ENCODE results near the gene ARPC3.
A peak's percentile ranks its signal among the peaks of the same experiment; 100 is the strongest.
"Not testable (repeated sequence)": the region's sequence is repeated elsewhere in the genome, so short reads cannot be mapped to it uniquely, and the experiment has no call there.

The ARPC3 gene

DNA sequence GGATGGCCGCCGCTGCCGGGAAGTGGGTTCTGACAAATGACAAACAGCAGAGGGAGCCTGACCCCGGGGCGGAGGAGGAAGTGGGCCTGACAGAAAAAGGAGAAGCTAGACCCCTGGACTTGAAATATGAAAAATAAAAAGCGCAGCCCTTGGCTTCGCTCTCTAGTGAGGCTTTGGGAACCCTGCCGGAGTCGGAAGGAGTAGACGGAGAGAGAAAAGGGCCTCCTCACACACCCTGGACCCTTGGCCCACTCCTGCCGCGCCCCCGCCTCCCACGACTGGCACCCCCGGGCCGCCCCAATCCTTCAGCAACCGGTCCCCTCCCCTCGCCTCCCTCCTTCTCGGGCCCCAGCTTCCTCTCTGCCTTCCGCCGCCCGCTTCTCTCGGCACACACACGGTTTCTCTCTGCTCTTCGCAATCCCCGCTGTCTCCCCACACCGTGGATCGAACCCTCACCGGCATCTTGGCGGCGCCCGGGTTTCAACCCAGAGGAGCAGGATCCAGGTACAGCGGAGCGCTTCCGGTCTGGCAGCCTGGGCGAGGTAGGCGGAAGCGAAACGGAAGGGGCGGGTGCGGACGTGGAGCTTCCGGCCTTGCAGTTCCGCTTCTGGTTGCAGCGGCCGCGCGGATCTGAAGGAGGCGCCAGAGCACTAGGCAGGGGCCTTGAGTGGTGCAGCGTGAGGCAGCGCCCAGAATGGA is at the start of gene ARPC3:
Gene ARPC3 (minus strand): TSS at position 539 of the 699 bp plus-strand sequence. CDS start 77 bp downstream, at position 462.
- FAIRE-seq (peak; percentile 95), DNase-seq (ENCODE audit: insufficient read length, low spot score) (peak; percentile 91)

DNA sequence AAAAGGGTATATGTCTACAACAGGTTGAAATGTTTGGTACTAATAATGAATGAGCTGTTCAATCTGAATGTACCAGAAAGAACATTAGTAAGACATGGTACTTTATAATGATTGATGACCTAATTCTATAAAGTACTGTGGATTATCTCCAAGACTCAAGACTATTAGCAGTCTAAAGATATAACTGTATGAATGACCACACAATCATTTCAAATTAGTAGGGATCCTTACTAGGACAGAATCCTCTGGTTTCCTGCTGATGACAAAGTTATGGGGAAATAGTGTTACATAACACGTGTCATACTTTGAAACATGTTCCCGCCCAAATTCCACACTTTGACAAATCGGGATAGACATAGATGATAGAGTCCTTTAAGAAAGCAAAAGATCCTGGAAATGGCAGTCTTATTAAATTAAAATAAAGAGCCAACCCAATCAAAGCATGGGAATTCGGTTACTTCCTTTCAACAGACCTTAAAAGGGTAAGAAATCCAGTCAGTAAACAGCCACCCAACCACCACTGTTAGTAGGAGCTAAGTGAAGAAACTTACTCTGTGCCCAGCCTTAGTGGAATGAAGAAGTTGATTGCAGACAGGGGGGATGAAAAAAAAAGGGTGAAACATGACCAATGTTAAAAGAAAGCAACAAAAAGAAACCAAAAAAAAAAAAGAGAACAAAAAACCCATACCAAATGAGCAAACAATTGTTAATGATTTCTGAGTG is 49.0 kb upstream of the ARPC3 start:
- FAIRE-seq, result no peak
- no peak for DNase-seq (ENCODE audit: insufficient read length, low spot score)

DNA sequence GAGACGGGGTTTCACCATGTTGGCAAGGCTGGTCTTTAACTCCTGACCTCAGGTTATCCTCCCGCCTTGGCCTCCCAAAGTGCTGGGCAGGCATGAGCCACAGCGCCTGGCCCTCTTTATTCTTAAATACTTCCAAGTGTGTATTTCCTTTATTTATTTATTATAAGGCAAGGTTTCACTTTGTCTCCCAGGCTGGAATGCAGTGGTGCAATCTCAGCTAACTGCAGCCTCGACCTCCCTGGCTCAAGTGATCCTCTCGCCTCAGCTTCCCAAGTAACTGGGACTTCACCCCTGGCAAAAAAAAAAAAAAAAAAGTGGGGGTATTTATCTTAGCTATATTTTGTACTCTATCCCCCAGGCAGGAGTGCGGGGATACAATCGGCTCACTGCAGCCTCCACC is 25.3 kb upstream of the ARPC3 start:
- DNase-seq (ENCODE audit: insufficient read length, low spot score) (no peak), FAIRE-seq (no peak)

DNA sequence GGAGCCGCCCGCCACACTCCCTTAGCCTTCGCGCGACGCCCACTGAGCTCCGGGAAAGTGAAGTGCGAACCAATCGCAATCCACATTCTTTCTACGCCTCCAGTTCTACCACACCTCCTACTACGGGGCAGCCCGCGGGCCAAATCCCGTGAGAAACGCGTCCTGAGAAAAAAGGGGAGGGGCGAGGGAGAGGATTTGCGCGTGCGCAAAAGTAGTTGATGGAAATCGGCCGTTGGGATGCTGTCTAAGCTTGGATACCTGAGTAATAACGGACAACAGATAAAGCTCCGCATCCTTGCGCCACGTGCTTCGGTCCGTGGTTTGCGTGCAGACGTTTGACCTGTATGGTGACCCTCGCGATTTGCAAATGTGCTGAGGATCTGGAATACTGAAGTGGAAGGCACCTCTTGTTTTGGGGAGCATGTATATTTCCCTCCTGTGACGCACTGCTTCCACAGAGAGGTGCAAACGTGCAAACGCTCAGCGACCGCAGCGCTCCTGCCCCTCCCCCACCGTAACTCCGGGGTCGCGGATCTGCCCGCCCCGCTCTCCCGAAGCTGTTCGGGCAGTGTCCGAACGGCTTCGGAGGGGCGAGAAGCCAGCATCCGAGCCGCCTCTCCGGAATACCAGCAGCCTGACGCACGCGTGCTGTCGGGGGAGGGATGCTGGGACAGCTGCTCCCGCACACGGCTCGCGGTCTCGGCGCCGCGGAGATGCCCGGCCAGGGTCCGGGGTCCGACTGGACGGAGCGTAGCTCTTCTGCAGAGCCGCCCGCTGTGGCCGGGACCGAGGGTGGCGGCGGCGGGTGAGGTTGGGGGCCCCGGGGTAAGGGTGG is 18.3 kb upstream of the ARPC3 start, which contains the start of the genes FAM216A and GPN3:
Gene FAM216A (plus strand): TSS at position 632 of the 835 bp plus-strand sequence. CDS start 31 bp downstream, at position 663.
Gene GPN3 (minus strand): TSS at position 44 of the 835 bp plus-strand sequence. CDS start 54 bp downstream, outside the sequence.
- DNase-seq (ENCODE audit: insufficient read length, low spot score) (peak; percentile 92), FAIRE-seq (peak; percentile 63)

DNA sequence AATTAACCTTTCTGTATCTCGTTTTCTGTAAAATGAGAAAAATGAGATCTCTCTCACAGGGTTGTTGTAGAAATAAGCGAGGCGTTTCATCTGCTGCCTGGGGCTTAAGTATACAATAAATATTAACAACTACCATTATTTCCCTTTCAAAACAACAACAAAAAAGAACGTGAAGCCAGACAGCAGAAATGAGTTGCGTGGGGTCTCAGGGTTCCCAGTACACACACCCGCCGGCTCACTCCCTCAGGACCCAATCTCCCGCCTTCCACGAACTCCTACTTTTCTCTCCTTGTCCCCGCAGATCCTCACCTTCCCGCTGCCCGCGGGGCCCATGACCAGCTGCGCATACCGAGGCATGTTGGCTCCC is 17.7 kb upstream of the ARPC3 start:
- FAIRE-seq (no peak), DNase-seq (ENCODE audit: insufficient read length, low spot score) (no peak)

DNA sequence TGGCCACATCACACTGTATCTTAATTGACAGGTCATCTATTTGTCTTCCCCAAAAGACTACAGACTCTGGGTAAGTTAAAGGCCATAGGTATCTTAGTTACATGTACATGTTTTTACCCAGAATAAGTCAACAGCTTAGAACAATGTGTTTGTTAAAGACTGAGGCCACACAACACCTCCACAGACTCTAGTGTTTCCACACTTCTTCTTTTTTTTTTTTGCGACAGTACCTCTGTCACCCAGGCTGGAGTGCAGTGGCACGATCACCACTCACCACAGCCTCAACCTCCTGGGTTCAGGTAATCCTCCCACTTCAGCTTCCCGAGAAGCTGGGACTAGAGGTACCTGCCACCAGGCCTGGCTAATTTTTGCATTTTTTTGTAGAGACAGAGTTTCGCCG is 16.7 kb upstream of the ARPC3 start:
- no peak for FAIRE-seq
- no peak for DNase-seq (ENCODE audit: insufficient read length, low spot score)

DNA sequence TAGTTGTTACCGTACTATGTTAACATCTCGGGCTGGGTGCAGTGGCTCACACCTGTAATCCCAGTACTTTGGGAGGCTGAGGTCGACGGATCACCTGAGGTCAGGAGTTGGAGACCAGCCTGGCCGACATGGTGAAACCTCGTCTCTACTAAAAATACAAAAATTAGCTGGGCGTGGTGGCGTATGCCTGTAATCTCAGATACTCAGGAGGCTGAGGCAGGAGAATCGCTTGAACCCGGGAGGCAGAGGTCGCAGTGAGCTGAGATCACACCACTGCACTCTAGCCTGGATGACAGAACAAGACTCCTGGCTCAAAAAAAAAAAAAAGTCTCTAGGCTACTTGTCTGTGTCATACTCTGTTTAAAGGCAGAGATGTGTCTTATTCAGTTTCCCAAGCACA is 15.6 kb upstream of the ARPC3 start:
- DNase-seq (ENCODE audit: insufficient read length, low spot score); FAIRE-seq: not testable (repeated sequence)

DNA sequence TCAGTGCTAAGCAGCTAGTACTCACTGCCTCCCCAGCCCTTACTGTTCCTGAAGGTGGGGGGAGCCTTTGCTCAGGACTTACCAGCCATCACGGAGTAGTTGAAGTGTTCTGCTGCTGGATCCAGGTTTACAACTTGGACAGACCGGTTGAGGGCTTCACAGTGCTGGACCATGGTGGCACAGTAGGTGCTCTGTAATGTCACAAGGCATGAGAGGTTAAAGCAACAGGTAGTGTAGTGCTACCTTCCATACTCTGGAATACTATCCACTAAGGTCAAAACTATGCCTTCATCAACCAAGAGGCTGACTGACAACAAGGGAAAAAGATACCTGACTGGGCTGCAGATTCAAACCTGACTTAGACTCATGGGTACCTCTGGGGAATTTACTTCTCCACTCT is 14.9 kb upstream of the ARPC3 start:
- DNase-seq (ENCODE audit: insufficient read length, low spot score) (no peak), FAIRE-seq (no peak)

DNA sequence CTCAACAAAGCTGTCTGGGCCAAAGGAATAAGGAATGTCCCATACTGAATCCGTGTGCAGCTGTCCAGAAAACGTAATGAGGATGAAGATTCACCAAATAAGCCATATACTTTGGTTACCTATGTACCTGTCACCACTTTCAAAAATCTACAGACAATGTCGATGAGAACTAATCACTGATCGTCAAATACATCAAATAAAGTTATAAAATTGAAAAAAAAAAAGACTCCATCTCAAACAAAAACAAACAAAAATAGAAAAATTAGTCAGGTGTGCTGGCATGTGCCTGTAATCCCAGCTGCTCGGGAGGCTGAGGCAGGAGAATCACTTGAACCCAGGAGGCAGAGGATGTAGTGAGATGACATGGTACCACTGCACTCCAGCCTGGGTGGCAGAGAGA is 11.1 kb upstream of the ARPC3 start:
- DNase-seq (ENCODE audit: insufficient read length, low spot score); FAIRE-seq: not testable (repeated sequence)

DNA sequence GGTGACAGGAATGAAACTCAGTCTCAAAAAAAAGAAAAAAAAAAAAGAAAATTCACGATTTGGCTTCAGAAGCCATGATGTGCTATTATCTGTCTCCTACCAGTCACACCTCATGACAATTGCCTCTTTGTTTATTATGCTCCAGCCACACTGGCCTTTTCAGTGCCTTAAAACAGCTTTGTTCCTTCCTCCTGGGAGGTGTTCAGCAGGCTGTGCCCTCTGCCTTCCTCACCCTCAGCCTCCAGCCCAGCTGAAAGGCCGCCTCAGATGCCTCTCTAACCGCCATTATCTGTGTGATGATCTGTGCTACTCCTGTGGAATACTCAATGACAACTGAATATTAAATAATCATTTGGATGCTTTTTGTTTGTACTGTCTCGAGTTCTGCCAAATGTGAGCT is 8.6 kb upstream of the ARPC3 start:
- FAIRE-seq, result no peak
- no peak for DNase-seq (ENCODE audit: insufficient read length, low spot score)

DNA sequence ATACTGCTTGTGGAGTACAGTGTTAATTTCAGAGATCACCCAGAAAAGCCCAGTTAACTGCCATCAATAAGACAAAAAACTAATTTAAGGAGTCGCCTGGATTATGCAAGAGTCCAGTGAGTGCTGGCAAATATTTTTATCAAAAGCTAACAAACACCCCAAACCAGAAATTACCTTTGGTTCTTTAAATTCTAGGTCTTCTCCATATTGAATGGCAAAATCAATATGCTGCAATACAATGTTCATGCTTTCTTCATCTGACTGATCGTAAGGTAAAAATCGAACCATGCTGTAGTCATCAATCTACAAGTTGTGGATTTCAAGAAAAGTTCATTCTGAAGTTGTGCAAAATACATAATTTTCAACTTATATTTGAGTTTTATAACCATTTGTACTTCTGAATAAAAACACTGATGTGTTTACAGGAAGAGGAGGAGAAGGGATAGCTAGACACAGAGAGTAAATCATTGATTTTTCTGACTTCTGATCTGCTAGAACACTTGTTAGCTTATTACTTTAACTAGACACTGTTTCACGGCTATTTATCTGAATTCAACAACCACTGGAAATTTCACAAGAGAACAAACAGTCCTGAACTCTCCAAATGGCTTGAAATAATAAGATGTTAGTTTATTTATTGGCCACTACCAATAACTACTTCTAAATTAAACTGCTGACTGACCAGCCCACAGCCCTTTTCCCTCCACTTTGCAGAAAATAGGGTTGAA is 3.6 kb upstream of the ARPC3 start:
- DNase-seq (ENCODE audit: insufficient read length, low spot score) (no peak), FAIRE-seq (no peak)

DNA sequence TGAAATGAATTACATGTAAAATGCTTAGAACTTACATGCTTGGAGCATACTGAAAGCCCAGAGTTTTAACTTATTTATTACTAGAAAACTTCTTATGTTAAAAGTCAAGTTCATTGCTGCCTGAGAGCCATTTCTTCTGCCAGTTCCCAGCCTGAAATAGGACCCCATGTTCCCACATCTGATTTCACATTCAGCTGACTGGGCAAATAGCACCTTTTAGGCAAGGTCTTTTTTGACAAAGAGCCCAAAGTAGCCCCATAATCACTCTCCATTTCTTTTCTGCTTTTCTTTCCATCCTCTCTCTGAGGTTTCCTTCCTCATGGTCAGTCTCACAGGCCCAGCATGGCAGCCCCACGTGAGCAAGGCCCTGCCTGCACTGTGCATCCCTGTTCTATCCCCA is 1.1 kb upstream of the ARPC3 start:
- FAIRE-seq (no peak), DNase-seq (ENCODE audit: insufficient read length, low spot score) (no peak)

DNA sequence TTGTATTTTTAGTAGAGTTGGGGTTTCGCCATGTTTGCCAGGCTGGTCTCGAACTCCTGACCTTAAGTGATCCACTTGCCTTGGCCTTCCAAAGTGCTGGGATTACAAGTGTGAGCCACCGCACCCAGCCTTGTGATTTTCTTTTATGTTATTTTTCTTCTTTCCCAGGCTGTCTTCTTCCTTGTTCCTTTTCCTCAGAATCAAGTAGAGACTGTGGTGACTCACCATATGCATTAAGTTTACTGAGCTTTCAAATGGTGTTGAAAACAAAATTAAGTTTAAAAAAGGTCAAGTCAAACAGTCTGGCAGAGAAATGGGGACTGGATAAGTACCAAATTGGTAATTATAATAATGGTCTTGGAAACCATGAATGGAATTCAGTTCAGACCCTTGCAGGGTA is 5.7 kb downstream of the ARPC3 start:
- FAIRE-seq, result no peak
- DNase-seq (ENCODE audit: insufficient read length, low spot score), result no peak

DNA sequence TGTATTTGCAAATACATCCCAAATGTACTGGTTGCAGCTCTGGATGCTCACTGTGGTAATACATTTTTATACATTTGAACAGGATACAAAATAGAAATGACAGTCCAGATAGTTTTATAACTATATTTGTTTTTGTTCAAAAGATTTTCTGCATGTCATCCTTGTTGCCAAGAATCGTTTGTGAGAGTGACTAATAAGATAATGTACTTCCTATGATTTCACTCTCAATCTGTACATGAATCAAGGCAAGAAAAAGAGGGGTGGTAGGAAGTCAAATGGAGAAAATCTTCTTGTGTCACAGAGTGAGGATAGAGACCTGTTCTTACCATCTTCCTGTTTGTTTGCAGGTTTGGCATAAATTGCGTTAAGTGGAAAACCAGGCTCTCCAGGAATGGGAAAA is 13.9 kb downstream of the ARPC3 start:
- DNase-seq (ENCODE audit: insufficient read length, low spot score), result no peak
- FAIRE-seq, result no peak

DNA sequence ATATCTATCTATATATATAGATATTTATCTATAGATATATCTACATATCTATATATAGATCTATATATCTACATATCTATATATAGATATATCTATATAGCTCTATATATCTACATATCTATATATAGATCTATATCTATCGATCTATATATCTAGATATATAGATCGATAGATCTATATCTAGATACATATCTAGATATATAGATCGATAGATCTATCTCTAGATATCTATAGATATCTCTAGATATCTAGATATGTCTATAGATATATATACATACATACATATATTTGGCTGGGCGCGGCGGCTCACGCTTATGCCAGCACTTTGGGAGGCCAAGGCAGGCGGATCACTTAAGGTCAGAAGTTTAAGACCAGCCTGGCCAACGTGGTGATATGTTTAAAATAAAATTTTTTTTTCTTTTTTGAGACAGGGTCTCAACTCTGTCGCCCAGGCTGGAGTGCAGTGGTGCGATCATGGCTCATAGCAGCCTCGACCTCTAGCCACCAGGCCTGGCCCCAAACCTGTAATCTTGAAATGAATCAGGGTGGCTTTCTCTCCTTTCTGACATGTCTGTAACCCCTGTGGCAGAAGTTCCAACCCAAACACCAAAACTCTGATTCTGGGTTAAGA is 18.1 kb downstream of the ARPC3 start:
- DNase-seq (ENCODE audit: insufficient read length, low spot score) (no peak), FAIRE-seq (no peak)

DNA sequence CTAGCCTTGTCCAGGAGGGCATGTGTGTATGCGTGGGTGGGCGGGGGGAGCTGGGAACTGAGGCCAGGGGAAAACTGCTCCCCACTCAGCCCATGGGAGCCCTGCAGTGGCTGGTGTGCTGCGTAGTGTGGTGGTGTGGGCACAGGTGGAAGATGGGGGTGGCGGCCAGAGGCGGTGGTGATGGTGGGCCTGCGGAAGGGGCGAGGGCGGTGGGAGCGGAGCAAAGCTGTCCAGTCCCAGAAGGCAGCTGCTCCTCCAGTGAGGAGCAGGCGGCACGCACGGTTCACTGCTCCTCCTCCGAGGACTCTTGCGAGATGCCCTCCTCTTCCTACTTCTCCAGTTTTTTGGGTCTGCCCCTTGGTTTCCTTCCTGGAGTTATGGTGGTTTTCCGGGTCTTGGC is 20.5 kb downstream of the ARPC3 start:
- not testable (repeated sequence) for DNase-seq (ENCODE audit: insufficient read length, low spot score); FAIRE-seq

DNA sequence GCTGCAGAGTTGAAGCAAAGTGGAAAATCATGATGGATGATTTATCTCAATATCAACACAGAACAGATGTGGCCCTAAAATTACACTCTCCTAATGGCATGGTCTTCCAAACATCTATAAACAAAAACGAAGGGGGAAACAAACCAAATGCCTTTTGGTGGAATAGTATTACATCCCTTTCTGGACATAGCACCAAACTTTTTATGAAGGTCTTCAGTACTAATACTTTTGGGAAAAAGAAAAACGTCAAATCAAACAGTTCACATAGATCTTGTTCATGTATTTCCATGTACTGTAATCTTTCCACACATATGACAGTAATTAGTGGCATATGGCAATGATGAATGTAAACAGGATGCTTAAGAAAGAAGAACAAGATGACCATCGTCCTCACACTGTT is 23.7 kb downstream of the ARPC3 start:
- FAIRE-seq (no peak), DNase-seq (ENCODE audit: insufficient read length, low spot score) (no peak)

DNA sequence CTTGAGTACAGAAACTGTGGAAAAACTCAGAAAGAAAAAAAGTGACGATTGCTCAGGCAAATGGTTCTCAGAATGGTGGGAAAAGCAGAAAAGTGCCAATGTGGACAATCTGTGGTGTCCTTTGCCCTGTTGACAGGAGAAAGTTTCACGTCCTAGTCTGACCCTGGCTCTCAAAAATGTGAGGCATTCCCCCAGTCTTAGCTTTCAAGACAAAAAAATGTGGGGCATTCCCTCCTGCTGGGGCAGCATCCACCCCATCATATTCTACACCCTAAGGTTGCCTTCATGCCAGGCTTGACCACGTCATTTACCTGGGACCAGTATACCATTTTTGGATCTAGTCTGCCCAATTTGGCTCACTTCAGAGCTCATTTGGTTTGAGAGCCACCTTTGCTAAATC is 25.9 kb downstream of the ARPC3 start:
- FAIRE-seq, result no peak
- DNase-seq (ENCODE audit: insufficient read length, low spot score), result no peak

DNA sequence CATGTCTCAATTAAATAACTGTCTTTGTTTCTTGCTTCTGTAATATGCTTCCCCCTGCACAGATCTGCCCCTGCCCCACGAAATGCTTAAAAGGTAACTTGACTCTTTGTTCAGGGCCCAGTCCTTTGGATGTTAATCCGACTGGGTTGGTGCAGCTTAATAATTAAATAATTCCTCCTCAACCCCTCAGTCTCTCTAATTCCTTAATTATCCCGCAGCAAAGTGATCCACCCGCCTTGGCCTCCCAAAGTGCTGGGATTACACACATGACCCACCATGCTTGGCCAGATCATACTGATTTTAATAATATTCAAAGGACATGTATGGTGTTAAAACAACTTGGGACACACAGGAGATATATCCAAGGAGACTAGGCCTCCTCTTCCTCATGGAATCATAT is 28.4 kb downstream of the ARPC3 start:
- DNase-seq (ENCODE audit: insufficient read length, low spot score), result no peak
- no peak for FAIRE-seq

DNA sequence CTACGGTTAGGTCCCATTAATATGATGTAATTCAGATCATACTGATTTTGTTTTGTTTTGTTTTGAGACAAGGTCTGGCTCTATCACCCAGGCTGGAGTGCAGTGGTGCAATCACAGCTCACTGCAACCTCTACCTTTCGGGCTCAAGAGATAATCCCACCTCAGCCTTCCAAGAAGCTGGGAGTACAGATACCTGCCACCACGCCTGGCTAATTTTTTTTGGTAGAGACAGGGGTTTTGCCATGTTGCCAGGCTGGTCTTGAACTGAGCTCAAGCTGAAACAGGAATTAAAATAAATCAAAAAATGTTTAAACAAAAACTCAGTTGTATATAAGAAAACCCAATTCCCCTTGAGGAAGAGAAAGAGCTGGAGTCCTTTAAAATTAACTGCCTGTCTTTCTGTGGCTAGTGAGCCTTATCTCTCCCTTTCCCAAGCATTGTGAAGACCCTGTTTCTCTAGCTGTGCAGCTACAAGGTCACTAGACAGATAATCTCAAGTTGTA is 28.9 kb downstream of the ARPC3 start:
- no peak for DNase-seq (ENCODE audit: insufficient read length, low spot score)
- no peak for FAIRE-seq
